Measurements from ENCODE around the gene ATAT1.

Gene ATAT1

DNA sequence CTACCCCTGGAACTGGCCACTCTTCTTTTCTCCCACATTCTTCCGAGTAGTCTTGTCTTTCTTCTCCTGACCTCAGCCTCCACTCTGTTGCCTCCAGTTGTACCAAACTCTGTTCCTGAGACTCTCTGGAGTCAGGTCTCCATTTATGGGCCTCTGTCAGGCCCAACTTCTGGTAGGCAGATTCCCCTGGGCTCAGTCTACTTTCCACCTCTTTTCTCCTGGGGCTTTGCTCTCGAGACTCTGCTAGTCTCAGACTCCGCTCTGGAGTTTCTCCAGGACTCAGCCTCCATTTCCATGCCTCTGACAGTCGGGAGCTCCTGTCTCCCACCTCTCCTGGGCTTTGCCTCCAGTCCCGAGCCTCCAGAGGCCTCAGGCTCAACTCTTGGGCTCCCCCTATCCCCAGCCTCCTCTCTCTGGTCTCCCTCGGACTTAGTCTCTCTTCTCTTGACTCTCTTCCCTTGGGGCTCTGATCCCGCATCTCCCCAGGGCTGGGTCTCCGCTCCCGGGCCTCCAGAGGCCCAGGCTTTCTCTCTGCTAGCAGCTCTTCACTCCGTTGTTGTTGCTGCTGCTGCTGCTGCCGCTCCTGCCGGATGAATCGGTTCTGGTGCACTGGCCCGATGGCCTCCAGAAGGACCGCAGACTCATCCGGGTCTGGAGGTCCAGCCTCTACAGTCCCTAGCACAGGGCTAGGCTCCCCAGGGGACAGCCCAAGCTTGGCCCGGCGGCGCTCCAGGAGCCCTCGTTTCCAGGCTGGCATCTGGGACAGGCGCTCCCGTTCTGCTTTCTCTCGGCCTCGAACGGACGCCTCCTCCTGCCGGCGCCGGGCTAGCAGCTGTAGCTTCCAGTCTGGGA, 58.7 kb downstream of the ATAT1 start:
- peak; percentile 40 for DNase-seq

DNA sequence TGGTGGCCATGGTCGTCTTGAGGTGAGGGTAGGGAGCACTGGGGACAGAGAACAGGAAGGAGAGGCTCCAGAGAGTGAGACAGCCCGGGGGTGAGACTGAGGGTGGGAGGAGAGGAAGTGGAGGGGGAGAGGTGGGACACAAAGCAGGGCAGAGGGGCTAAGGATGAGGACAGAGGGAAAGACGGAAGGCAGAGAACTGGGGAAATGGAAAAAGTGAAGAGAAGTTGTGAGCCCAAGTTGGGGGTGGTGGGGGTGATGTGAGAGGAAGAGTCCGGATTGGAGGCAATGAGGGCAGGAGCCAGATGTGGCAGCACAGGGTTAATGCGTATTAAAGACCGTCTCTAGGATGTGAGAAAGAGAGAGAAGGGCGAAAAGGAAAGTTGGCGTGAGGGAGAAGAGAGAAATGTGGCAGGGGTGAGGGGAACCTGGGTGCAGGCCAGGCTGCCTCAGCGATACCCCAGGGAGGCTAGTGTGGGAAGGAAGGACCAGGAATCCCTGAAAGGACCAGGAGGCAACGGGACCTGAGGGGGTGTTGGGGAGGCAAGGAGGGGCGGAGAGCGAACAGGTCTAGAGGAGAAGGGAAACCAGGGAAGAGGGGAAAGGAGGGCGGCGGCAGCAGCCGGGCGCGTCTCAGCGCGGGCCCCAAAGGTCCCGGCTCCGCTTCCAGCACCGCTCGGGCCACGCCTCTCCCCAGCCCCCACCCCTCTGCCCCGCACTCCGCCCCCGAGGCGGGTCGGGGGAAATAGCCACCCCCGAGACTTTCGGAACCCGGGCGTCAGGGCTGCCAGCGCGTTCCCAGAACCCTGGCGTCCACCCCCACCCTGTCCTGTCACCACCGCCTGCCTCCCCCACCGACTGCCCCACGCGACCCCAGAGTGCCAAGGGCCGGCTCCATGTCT, 59.6 kb downstream of the ATAT1 start, which contains the start of gene PPP1R18:
Gene PPP1R18 (minus strand): TSS at position 637 of the 899 bp plus-strand sequence. CDS start 627 bp downstream, at position 10.
- DNase-seq = peak; percentile 93

GRCh38 chr6:30686908-30687658, 60.4 kb downstream of the ATAT1 start:
- peak; percentile 97 for DNase-seq

DNA sequence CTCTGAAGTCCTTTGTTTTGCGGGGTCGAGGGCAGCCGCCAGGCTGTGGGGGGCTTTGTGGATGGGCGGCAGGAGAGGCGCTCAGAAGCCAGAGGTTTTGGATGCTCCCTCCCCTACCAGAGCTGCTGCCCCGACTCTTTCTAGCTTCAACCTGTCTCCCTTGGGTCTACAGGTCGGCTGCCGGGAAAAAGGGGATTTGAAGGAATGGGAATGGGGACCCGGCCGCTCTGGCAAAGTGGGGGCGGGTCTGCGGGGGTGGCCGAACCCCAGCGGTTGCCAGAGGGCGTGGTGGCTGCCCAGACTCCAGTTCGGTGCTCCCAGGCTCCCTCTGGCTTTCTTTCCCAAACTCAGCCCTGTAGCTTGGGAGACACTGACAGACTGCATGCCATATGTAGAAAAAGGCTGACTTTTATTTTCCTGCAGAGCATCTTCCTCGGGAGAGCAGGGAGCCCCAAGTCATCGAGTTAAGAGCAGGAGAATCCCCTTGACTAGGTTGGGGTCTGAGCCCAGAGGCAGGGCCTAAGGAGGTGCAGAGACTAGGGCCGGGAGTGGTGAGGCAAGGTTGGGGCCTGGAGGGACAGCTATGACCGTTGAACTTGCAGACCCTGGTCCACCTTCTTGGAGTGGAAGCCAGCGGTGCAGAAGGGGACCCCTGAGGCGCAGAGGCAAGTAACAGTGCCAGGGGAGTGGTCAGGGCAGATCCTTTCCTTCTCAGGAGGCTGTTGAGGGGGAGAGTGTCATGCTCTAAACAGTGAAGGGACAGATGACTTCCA, 61.2 kb downstream of the ATAT1 start:
- DNase-seq = no peak

- DNase-seq = no peak
These were observed 61.9 kb downstream of the ATAT1 start for GRCh38 chr6:30688569-30688968.

GRCh38 chr6:30689022-30689865, 62.6 kb downstream of the ATAT1 start:
- no peak for DNase-seq

GRCh38 chr6:30689985-30690384, 63.3 kb downstream of the ATAT1 start:
- no peak for DNase-seq

DNA sequence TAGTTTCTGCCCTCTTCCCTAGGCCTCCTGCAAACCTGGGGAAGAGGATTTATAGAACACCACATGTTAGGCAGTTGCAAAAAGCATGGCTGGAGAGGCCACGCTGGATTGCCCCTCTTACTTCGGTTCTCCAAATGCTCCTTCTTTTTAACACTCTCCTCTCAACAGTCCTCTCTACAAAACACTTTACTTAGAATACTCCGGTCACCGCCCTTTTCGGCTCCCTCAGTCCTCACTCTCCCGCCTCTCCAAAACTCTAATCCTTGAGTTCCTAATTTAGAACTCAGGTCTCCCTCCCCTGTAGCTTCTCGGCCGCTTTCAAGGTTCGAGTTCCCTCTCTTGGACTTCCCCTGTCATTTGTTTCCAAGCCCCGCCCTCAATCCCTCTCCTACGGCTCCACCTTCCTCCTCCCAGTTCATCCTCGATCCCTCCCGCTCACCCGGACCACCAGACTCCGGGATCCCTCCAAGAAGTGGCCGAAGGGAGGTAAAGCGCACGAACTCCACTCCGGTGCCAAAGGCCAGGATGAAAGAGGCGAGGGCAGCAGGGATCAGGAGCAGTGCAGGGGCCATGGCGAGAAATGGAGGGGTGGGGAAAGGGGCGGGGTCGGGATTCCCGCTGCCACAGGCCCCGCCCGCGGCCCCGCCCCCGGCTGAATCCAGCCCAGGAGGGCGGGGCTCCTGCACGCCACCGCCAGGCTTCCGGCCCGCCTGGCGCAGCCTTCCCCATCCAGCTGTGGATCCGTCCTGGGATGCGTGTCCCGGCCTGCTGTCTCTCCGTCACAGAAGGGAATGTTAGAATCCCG, 63.9 kb downstream of the ATAT1 start, which contains the start of gene NRM:
Gene NRM (minus strand): TSS at position 582 of the 805 bp plus-strand sequence. CDS start 10 bp downstream, at position 572.
- peak; percentile 87 for DNase-seq

DNA sequence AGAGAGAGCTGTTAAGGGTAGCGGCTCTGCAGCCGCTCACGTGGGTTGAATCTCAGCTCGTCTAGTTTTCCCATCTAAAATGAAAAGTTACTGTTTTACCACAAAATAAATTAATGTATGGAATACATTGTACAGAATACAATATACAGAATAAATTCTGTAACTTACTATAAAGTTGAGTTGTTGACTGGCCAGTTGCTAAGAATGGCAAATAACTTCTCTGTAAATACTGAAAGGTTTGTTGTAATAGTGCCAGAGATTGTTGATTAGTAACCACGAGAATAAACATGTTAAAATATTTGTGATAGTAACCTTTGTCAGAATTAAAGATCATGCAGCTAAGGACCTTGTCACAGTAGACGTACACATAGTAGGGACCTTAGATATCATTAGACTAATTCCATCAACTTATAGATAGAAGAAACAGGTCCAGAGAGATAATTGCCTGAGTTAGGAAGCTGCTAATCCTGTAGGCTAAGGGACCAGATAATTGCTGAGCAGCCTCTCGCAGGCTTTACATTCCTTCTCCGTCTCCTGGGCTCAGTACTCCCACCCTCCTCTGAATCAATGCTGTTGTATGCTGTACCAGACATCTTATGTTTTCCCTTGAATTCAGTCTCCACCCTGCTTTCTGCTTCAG, 64.7 kb downstream of the ATAT1 start:
- no peak for DNase-seq
